CD14-positive monocyte (primary cell): Measurements from ENCODE around the gene THEMIS. TPM values are rescaled to one million over a fixed set of nuclear protein-coding genes. Genes with fewer than 3 reads are reported as not detected.

Source experiments
- DNase-seq, 3 donors: peaks; one replicate each; pipeline ENCODE4 v3.0.0-alpha.2; 2011 to 2022
- H2AFZ ChIP-seq: 2 replicates; pipeline ENCODE4 v1.6.0; 2012; ENCODE audit warnings: mild to moderate bottlenecking, low read depth, low read length, inconsistent platforms; ENCODE audit not compliant: insufficient read depth, poor library complexity, severe bottlenecking
- H3K27ac ChIP-seq, 2 donors: 1 replicate in 1 of 2; 2 replicates in 1 of 2; pipeline ENCODE4 v1.5.1; 2012 to 2013; ENCODE audit warnings: low read length in 2 of 2, control low read depth in 1 of 2, inconsistent platforms in 1 of 2, low read depth in 1 of 2, mild to moderate bottlenecking in 1 of 2
- H3K27me3 ChIP-seq, 2 donors: one replicate each; pipeline versions ENCODE4 v1.6.0 to v1.6.1; 2011 to 2013; ENCODE audit warnings: low read length in 2 of 2; ENCODE audit not compliant: control insufficient read depth in 2 of 2, insufficient read depth in 2 of 2
- H3K36me3 ChIP-seq, 2 donors: replicated peaks in 1 of 2; 1 replicate in 1 of 2; 2 replicates in 1 of 2; pipeline versions ENCODE4 v1.5.1 to v1.6.1; 2012 to 2013; ENCODE audit warnings: low read length in 2 of 2, control low read depth in 1 of 2, inconsistent platforms in 1 of 2, mild to moderate bottlenecking in 1 of 2; ENCODE audit not compliant: insufficient read depth in 2 of 2, control insufficient read depth in 1 of 2
- H3K4me1 ChIP-seq, 2 donors: 1 replicate in 1 of 2; 2 replicates in 1 of 2; pipeline versions ENCODE4 v1.5.1 to v1.6.1; 2012 to 2013; ENCODE audit warnings: low read length in 2 of 2, control low read depth in 1 of 2, inconsistent platforms in 1 of 2, mild to moderate bottlenecking in 1 of 2, moderate library complexity in 1 of 2; ENCODE audit not compliant: insufficient read depth in 2 of 2, control insufficient read depth in 1 of 2
- H3K4me2 ChIP-seq: replicated peaks from 2 replicates; pipeline ENCODE3; 2012; ENCODE audit warnings: low read length, moderate library complexity, mild to moderate bottlenecking; ENCODE audit not compliant: poor library complexity, severe bottlenecking; ENCODE audit errors: extremely low read depth
- H3K4me3 ChIP-seq, 3 experiments: fragments of 200-600 bp in 1 of 3; sonication (generic) in 1 of 3; replicated peaks in 1 of 3; 1 replicate in 2 of 3; 2 replicates in 1 of 3; pipeline ENCODE4 v1.5.1; 2011 to 2013; ENCODE audit warnings: low read length in 3 of 3, mild to moderate bottlenecking in 3 of 3, control low read depth in 2 of 3, low read depth in 2 of 3, inconsistent platforms in 1 of 3, moderate library complexity in 1 of 3
- H3K79me2 ChIP-seq: 2 replicates; pipeline ENCODE4 v1.6.0; 2012; ENCODE audit warnings: mild to moderate bottlenecking, control low read depth, inconsistent platforms, low read length, moderate library complexity; ENCODE audit not compliant: insufficient read depth
- H3K9ac ChIP-seq: 2 replicates; pipeline ENCODE4 v1.6.0; 2017; ENCODE audit warnings: low read length, mild to moderate bottlenecking; ENCODE audit not compliant: insufficient read depth, poor library complexity, severe bottlenecking
- H3K9me3 ChIP-seq, 2 donors: replicated peaks in 1 of 2; 1 replicate in 1 of 2; 2 replicates in 1 of 2; pipeline versions ENCODE4 v1.5.1 to v1.6.1; 2012 to 2013; ENCODE audit warnings: low read length in 2 of 2, control low read depth in 1 of 2; ENCODE audit not compliant: control insufficient read depth in 1 of 2, insufficient read depth in 1 of 2
- H4K20me1 ChIP-seq: 2 replicates; pipeline ENCODE4 v1.6.0; 2012; ENCODE audit warnings: mild to moderate bottlenecking, low read length, control low read depth, moderate library complexity; ENCODE audit not compliant: insufficient read depth
- H3K27ac Mint-ChIP-seq, 7 donors: one replicate each; pipeline ENCODE4 v1.8.0; 2020; ENCODE audit warnings: mild to moderate bottlenecking in 7 of 7, mixed read lengths in 7 of 7, moderate library complexity in 6 of 7, inconsistent platforms in 2 of 7
- H3K27me3 Mint-ChIP-seq, 3 donors: one replicate each; pipeline ENCODE4 v1.8.0; 2021 to 2022; ENCODE audit warnings: low read depth in 3 of 3, mild to moderate bottlenecking in 3 of 3, mixed read lengths in 3 of 3, moderate library complexity in 3 of 3, inconsistent platforms in 1 of 3
- H3K36me3 Mint-ChIP-seq, 2 donors: one replicate each; pipeline ENCODE4 v1.8.0; 2020; ENCODE audit warnings: mixed read lengths in 2 of 2, inconsistent platforms in 1 of 2, mild to moderate bottlenecking in 1 of 2
- H3K4me1 Mint-ChIP-seq: one replicate; pipeline ENCODE4 v1.8.0; 2020; ENCODE audit warnings: mild to moderate bottlenecking, mixed read lengths
- H3K4me3 Mint-ChIP-seq, 2 donors: one replicate each; pipeline ENCODE4 v1.8.0; 2020; ENCODE audit warnings: mild to moderate bottlenecking in 2 of 2, mixed read lengths in 2 of 2, moderate library complexity in 1 of 2
- H3K9me3 Mint-ChIP-seq, 7 donors: one replicate each; pipeline ENCODE4 v1.8.0; 2020 to 2022; ENCODE audit warnings: mixed read lengths in 7 of 7, mild to moderate bottlenecking in 6 of 7, moderate library complexity in 6 of 7, inconsistent platforms in 2 of 7
- CTCF ChIP-seq: fragments of 200-600 bp; IDR thresholded peaks from one replicate; pipeline ENCODE4 v1.8.0; 2022; ENCODE audit warnings: antibody characterized with exemption, mild to moderate bottlenecking
- WGBS: methylation state at CpG from one replicate; pipeline ENCODE4 v1.1.5; 2013; ENCODE audit warnings: missing lambda C conversion rate; ENCODE audit not compliant: insufficient coverage; 5-methylcytosine and 5-hydroxymethylcytosine counted together
- intact Hi-C, 2 donors: fragments of 100-400 bp; cut with micrococcal nuclease; formaldehyde crosslinking; loops; one replicate each; pipeline versions ENCODE4 v1.15.0 to v1.15.1; 2023
- polyA plus RNA-seq, 3 donors: library from polyadenylated mRNA; depleted of rRNA in 1 of 3; unstranded in 2 of 3; stranded (reverse) in 1 of 3; fragments of 300-500 nt in 2 of 3; fragments of >200 nt in 1 of 3; fragmentation: Illumina TruSeq in 2 of 3; gene quantifications; 1 replicate in 2 of 3; 2 replicates in 1 of 3; pipeline ENCODE4 v1.2.3, GENCODE V29; 2012 to 2021
- small RNA-seq: library from RNA; depleted of rRNA; stranded (forward); fragments of <200 nt; gene quantifications from one replicate; pipeline ENCODE3, GENCODE V24; 2012; ENCODE audit warnings: low read depth; ENCODE audit not compliant: insufficient read length

Gene THEMIS
- polyA plus RNA-seq, 3 donors = 0.13 to 0.16 TPM; not detected in 1

DNA sequence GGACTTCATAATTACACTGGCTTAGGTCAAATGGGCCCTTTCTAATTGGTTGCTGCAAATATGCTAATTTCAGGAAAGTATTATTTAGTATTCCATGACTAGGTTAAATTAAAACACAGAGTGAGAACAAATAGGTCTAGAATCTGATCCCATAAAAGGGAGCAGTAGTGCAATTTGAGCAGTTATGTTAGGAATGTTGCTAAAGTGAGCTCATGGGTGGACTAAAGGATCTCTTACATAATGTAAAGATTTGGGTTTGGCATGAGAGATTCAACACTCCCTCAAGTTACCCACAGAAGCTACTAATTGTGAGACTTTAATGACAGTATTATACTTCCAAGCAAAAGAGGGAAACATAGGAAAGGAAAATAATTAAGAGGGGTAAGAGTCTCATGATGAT is 214.8 kb downstream of the THEMIS start:
- Histone ChIP-seq H3K4me1 (no peaks in the 10 kb centered on the region), H3K9ac (no peak overlapping the region), H3K4me3 (no peak overlapping the region), H3K79me2 (no peaks in the 10 kb centered on the region), H3K4me2 (no peak overlapping the region), H4K20me1 (no peaks in the 10 kb centered on the region), H3K27ac (no peak overlapping the region), H3K36me3 (no peaks in the 10 kb centered on the region), H2AFZ (no peak overlapping the region), H3K9me3 (no peaks in the 10 kb centered on the region), H3K27me3 (no peaks in the 10 kb centered on the region)
- peaks cover 0 to 5% (median 0%) of the 10 kb centered on the region in 7 donors for H3K9me3 Mint-ChIP-seq
- peaks cover 0 to 2% (median 0%) of the 10 kb centered on the region in 3 donors for H3K27me3 Mint-ChIP-seq
- no peak overlapping the region for H3K4me3 Mint-ChIP-seq
- no peaks in the 10 kb centered on the region for H3K4me1 Mint-ChIP-seq
- DNase-seq = no peak
- no peak for TF ChIP-seq CTCF
- H3K36me3 Mint-ChIP-seq = no peaks in the 10 kb centered on the region
- intact Hi-C loops = no loop called here
- H3K27ac Mint-ChIP-seq = no peak overlapping the region

DNA sequence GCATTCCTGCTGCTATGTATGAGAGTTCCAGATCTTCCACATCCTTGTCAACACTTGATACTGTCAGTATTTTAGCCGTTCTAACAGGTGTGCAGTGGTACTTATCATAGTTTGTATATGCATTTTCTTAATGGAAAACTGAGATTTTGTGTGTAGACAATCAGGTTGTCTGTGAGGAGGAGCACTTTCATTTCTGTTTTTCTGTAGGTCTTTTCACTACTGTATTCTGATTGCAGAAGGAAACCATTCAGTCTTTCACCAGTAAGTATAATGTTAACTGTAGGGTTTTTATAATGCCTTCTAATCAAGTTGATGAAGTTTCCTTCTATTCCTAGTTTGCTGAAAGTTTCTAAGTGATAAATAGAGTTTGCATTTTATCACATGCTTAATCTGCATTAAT is 216.4 kb downstream of the THEMIS start:
- no peak overlapping the region for H3K27ac ChIP-seq
- Mint-ChIP-seq H3K4me3 (no peak overlapping the region), H3K36me3 (no peaks in the 10 kb centered on the region), H3K27me3 (peaks cover 0 to 2% (median 0%) of the 10 kb centered on the region in 3 donors), H3K9me3 (peaks cover 0 to 5% (median 0%) of the 10 kb centered on the region in 7 donors), H3K4me1 (no peaks in the 10 kb centered on the region), H3K27ac (no peak overlapping the region)
- H3K9ac ChIP-seq = no peak overlapping the region
- H4K20me1 ChIP-seq = no peaks in the 10 kb centered on the region
- H3K27me3 ChIP-seq = no peaks in the 10 kb centered on the region
- no peaks in the 10 kb centered on the region for H3K36me3 ChIP-seq
- no peak overlapping the region for H2AFZ ChIP-seq
- no peak for TF ChIP-seq CTCF
- intact Hi-C loops = no loop called here
- H3K4me3 ChIP-seq = no peak overlapping the region
- H3K4me2 ChIP-seq = no peak overlapping the region
- no peaks in the 10 kb centered on the region for H3K4me1 ChIP-seq
- WGBS = no CpG with 5 or more reads among the region's 1 CpG
- no peak for DNase-seq
- no peaks in the 10 kb centered on the region for H3K9me3 ChIP-seq
- H3K79me2 ChIP-seq = no peaks in the 10 kb centered on the region

Small RNAs within 50 kb of the gene (small RNA-seq; reads per million reads assigned to genes)
- not detected for gene MRPS17P5
